NOMO-1 treated with DMSO at 0.1 percent for 48 hours (cell line): ENCODE data around the gene DAP.
A peak's percentile ranks its signal among the peaks of the same experiment; 100 is the strongest.

Source experiments
- DNase-seq: peaks from one replicate; lab custom pipeline; 2025; ENCODE audit not compliant: unreplicated experiment; lab: John Stamatoyannopoulos, UW

DAP gene

DNA sequence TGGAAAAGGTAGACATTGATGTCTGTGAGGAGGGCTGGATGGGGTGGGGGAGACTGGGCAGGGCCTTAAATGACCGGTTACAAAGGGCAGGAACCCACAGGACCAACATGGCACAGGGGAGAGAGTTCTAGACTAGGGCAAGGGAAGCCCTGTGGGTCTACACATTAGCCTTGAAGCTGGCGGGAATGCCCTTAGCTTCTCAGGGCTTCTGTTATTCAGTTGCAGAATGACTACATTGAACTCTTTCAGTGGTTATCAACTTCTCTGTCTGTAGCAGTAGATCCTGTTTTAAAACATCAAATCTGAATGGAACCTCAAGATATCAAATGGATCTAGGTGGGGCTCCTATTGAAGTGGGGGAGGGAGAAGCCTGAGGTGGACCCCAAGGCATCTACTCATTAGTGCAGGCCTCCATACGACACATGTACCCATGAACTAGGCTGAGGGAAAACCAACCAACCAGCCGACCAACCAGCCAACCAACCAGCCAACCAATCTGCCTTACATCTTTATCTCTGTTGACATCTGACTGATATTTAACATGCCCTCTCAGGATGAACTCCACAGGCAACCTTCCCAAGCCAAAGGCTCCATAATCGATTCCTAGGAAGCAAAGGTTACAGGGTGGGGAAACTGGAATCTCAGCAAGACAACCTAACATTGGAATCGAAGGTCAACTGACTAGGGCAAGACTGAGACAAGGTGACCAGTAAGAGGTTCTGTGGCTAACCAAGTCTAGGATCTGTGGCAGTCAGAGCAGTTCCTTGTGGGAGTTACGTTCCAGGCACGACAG, 48.3 kb downstream of the DAP start:
- DNase-seq = no peak

DNA sequence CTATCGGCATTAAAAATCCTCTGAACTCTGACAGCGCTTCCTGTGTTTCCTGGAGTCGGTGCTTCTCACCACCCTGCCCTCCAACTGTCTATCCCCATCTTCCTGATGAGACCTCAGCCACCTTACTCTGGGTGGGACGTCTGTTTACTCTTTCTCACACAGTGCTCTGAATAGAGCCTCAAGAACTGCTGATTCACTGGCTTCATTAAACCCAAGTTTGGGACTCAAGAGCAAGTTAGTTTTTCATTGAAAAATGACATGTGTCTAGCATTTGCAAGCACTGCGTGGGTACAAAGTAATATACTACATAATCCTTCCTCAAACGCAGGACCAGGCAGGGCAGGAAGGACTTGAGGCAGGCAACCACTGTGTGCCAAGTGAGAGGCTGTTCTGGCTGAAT, 49.5 kb downstream of the DAP start:
- DNase-seq = no peak

DNA sequence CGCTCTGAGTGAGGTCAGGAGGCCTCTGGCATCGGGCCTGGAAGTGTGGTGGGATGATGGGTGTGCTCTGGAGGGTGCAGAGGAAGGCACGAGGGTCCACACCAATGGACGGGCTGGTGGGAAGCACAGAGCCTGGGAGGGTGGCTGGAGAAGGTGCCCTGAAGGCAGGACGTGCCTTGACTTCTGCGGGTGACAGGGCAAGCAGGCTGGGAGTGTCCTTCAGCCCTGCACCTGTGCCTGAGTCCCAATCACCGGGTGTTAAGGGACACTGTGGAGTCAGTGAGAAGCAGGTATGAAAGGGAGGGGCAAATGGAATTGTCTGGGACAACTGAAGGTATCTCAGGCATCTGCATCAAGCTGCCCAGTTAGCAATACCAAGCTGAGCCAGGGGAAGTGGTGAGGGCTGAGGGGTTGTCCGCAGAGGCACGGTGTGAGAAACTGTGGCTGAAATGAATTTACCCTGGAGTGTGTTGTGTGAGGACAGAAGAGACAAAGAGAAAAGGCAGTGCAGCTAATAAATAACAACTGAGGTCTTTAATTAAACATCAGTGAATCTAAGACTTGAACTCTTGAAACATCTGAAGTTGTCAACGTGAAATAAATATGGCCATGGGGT, 50.4 kb downstream of the DAP start:
- DNase-seq = no peak

DNA sequence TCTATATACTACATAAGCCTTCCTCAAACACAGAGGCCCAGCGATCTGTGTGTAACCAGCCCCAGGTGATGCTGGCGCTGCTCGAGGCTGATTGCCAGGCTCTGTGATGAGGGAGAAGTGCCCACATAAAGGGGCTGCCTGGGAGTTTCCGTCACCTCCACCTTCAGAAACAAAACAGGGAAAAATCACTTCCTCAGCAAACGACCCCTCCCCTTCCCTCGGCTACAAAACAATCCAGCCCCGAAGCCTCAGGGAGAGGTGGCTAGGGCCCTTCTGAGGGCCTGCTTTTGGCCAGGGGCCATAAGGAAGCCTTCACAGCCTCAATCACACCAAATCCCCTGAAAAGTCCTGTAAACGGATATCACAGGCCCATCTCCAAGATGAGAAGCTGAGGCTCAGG, 51.1 kb downstream of the DAP start:
- DNase-seq = no peak

DNA sequence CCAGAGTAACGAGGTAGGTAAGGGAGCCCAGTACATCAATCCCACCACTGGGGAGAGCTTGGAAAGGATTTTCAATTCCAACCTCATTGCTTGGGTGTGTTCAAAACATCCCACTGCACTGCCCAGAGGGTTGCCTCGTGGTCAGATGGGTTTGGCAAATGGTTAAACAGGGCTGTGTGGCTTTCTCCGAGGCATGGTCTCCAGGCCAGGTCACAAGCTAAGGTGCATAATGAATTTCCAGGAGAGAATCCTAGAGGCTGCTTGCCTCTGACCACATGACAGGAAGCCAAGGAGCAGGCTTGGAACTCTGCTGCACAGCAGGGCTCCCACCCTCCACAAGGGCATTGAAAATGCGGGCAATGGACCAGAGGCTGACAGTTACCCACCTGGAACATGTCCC, 51.6 kb downstream of the DAP start:
- no peak for DNase-seq

DNA sequence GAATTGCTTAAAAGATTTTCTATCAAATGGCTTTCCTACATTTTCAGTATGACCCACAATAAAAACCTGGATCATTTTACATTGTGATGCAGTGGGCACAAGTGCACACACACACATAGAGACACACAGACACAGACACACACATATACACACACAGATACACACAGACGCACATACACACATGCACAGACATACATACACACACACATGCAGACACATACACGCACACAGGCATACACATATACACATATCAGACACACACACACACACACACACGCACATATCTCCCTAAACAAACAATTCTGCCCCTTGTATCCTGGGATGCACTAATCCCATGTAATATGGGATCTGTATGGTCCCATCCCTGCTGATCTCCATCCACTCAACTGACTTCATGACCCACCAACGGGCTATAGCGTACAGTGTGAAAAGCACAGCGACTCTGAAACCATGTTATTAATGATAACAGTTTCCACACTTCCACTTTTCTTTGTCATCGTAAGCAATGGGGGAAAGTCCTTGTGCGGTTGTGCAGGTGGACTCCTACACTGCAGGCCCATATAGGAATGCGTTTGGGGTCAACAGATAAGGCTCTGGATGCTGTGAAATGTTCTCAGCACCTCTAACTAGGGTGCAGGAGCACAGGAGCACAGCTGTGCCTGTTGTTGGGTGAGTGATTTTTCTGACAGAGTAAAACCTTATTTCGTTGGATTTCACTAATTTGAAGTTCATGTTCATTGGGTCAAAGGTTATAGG, 52.7 kb downstream of the DAP start:
- DNase-seq = no peak

DNA sequence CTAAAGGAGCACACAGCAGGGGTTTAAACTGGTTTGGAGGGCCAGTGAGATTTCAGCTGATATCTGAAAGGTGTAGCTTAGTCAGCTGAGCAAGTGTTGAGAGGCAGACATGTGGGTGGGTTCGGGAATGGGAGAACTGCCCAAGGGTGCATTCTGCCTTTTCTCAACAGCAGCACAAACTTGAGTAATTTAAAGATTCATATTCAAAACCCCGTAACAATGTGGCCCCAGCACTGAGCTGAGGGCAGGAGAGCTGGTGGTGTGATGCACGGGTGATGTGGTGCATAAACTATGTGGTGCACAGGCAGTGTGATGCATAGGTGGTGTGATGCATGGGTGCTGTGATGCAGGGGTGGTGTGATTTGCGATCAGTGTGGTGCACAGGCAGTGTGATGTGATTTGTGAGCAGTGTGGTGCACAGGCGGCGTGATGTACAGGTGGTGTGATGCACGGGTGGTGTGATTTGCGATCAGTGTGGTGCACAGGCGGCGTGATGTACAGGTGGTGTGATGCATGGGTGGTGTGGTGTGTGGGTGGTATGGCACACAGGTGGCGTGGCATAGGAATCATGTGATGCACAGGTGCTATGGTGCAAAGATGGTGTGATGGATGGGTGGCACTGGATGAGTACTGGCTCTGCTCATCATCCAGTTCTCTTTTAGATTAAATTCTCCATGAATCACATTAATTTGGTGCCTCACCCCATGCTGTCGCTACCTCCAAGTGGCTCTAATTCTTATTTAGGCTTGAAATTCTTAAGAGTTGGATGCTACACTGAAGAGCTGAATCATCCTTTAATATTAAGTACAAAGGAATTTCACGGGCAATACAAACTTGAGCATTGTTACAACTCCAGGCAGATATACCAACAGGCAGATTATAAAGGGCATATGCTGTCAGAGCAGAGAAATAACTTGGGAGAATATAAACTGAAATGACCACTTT, 53.6 kb downstream of the DAP start:
- DNase-seq = no peak

DNA sequence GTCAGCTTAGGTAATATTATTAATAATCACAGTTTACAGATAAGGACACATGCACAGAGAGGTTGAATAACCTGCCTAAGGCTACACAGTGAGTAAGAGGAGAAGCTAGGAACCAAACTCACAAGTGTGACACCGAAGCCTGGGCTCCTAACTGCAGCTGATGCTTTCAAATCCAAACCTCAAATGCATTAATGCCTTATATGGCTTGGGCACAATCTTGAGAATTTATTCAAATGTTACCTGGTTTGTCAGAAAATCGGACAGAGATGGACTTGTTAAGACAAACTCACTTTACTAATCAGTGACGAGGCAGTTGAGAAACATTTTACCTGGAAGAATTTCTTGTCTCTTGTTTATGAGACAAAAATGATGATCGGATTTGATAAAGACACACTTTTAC, 54.7 kb downstream of the DAP start:
- DNase-seq = no peak

DNA sequence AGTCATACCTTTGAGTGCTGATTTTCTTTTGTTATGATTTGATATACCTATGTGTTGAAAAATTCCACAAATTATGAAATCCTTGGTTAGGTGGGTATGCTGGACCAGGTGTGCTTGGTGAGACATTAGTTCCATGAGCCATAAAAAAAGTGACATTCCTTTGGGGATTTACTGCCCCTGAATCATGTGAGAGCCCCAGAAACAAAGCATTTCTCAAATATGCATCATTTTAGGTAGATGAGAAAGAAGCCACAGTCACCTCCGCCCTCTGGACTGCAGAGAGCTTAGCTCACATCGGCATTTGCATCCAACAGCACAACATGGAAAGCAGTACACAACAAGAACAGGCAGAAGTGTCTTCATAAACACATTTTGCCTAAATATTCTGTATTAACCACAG, 55.3 kb downstream of the DAP start:
- no peak for DNase-seq

DNA sequence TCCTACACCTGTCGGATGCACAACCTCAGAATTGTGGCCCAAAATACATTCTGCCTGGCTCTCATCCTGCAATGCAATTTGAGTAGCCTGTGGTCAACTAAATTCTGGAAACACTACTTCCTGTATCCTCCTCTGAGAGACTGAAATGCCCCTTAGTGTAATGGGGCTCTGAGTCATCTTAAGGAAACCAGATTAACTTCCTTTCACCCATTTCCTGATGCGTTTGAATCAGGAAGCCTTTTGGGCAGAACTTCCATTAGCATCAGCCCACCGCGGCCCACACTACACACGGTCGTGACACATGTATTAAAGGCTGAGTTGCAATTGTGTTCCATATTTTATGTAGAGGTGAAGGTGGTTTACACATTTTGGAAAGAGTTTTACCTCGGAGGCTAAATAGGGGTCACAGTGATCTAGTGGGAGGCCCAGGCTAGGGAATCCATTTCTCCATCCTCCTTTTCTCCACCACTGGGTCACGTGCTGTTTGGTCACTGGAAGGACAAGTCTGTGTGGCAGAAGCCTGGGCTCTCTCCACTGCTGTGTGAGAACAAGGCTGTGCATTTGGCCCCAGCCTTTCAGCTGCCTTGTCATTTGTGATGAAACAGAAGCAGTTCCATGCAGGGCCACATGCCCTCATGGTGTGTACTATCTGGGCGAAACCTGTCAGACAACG, 55.9 kb downstream of the DAP start:
- DNase-seq = peak; percentile 96

DNA sequence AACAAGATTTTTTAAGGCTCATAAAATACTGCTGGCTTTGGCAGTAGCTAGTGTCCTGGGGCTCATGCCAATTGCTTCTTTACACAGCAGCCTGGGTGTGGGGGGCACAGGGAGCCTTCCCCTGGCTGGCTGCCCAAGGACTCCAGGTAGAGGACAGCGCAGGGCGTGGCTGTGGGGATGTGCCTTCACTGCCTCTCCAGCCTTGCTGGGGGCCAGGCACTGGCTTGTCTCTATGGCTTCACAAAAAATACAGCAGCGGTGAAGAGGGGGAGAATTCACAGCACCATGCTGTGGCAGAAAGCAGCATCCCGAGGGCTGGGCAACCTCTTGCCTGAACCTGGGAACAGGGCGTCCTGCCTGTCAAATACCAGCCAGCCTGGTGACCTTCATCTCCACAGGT, 57.4 kb downstream of the DAP start:
- DNase-seq = no peak

DNA sequence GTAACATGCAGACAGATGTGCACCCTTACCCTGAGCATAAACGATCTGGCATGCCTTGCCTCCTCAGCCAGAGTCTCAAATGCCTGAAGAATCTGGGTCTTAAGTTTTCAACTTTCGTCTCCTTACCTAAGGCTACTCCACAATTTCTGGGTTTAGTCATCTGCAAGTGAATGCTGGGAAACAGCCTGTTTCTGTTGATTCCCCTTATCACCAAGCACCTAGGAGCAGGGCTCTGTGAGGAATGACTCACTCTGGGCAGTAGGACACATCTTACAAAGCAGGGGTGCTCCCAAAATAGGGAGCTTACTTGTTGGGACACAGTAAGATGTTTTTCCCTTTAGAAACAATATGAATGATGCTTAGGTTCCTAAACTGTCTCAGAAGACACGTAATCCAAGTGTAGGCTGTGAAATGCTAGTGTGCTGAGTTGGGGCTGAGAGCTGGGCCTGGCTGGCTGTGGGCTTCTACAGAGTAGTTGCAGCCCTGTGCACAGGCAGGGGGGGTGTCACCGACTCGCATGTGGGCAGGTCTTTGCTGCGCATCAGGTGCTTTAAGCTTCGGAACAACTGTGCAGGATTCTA, 58.0 kb downstream of the DAP start:
- DNase-seq = no peak

DNA sequence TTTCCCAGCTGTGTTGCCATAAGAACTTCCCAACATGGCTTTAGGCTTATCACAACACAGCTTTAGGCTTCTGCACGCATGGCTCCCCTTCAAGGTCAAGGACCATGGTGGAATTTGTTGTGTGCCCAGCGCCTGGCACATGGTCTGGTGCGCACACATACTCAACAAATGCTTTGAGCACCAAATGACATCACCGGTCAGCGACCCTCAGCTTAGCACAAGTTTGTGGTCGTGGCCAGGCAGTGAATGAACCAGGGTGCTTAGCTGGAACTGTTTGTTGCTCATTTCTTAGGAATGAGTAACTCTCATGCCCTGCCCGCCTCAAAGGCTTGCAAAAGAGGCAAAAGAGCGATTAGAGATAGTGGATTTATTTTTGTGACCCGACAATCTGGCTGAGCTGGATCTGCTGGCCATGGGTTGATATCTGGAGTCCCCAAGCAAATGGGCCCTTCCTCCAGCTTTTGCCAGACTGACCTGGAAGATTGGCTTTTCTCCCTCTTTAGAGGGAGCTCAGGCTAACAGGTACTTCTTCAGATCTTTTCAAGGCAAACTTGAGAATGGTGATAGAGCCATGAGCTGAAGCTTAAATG, 58.9 kb downstream of the DAP start:
- DNase-seq = no peak

DNA sequence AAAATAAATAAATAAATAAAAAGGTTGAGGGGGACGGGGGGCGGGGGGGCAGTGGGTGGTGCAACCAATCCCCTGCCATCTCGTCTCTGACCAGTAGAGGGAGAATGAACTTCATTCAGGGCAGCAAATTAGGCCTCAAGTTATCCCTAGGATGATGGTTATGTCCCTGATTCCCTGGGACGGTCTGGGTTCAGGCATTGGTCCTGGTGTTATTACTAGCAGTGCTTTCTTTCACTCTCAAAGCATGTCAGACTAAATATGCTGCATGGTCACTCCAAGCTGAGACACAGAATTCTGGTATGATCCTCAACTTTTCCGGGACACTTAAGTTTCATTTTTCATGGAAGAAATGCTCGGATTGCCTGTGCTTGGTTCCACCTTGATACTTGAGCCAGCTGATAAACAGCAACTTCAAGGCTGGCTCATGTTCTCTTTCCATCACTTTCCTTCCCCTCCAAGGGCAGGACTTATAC, 59.4 kb downstream of the DAP start:
- DNase-seq = peak; percentile 42

DNA sequence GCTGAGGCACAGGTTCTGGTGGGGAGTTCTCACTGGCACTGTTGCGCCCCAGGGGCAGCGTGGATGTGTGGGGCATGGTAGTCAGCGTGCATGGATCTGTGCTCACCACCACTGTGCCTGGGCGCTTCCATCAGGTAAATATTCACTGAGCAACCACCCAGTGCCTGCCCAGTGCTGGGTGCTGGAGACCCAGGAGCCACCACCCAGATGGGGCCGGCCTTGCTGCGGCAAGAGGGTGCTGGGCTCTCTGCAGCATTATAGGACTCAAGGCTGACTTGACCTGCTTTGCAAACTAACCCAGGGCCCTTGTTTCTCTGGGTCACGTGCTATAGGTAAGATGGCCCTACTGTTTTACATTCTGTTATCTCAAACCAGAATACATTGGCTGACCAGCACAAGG, 60.5 kb downstream of the DAP start:
- no peak for DNase-seq

DNA sequence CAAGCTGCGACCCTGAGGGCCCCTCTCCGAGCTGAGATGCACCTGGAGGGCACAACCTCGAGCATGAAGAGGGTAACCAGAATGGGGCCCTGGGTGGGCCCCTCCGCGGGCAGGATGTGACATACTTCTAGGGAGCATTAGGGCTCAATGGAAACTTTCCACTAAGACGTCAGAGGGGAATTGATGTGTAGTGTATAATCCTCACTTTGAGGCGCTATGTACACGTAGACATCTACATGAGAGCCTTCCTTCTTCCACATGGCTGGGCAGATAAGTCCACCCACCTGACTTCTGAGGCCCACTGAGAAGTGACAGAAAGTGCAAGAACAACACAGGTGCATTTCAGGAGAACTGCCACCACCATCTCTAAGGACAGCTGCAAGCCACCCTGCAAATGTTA, 61.0 kb downstream of the DAP start:
- no peak for DNase-seq

DNA sequence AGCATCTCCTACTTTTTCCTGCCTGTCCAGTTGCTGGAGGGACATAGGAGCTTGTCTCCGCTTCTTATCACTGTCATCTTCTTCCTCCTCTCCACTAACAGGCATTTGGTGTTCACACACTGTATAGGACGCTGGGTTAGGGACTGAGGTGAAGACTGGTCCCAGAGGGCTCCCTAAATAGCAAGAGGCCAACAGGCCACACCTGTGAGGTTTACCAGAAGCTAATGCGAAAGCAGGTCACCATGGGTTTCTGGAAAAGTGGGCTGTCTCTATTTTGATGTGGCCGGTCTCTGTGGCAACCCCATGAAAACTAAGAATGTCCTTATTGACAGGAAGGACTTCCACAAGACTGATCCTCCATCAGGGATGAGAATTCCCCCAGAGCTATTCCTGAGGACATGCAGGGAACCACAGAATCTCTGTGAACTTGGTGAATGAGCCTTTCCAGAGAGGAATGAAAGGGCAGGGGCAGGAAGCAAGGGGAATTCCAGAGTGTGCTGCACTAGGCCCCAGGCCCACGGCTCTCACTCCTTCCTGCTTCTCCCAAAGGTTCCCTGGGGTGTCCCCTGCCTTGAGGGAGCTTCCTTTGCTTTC, 61.7 kb downstream of the DAP start:
- no peak for DNase-seq

DNA sequence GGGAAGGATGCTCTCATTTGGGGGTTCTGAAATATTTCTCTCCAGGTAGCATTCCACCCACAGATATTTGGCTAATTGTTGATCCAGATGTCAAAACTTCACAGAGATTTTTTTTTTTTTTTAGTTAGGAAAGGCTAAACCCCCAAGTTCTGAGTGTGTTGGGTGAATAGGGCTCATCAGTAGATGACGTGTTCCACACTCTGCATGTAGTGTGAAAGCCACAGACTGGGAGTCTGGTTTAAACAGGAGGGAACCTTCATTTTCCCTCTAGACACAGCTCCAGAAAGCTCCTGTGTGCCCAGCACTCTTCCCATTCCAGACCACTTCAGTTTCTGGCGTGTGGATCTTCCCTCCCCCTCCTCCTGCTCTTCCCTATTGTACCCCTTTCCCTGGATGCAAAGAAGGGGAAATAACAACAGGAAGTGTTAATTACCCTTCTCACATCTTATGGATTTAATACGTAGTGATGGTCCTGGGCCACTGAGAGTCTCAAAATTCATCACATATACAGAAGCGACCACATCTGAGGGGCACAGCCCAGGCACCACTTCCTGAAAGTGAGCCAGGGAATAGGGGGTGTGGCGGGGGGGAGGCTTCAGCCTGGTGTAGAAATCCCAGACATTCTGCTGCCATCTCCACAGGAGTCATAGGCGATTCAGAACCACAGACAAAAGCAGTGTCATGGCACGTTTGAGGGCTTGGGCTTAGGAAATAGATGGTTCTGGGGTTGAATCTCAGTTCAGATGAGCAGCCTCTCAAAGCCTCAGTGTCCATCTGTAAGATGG, 65.1 kb downstream of the DAP start:
- DNase-seq = no peak
